HG03521 (cell line): ENCODE measurements around the gene PIGS.
"Not testable (repeated sequence)": the region's sequence is repeated elsewhere in the genome, so short reads cannot be mapped to it uniquely, and the experiment has no call there.

ENCODE experiments used
- ATAC-seq: cut with Tn5 transposase; IDR thresholded peaks from one replicate; pipeline ENCODE4 v1.9.1; 2021; ENCODE audit warnings: mild to moderate bottlenecking, moderate library complexity; ENCODE audit not compliant: unreplicated experiment

The PIGS gene

DNA sequence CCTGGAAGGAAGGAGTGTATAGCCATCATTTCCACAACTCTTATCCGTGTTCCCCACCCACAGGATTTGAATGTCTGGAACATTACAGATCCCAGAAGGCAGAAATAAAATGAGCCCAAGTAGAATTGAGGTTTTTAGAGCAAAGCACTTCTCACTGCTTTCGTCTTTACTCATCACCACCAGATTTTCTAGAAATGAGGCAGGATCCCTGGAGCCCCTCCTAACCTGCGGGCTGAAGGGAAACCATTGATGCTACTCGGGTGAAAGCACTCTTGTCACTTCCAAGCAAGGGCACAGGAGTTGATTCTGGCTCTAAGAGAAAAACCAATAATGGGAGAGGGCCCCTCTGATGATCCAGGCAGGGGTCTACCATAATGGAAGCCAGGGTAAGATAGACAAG, 8.2 kb upstream of the PIGS start:
- ATAC-seq = no peak

- no peak for ATAC-seq
Measured at GRCh38 chr17:28578246-28579195, 7.2 kb upstream of the PIGS start.

DNA sequence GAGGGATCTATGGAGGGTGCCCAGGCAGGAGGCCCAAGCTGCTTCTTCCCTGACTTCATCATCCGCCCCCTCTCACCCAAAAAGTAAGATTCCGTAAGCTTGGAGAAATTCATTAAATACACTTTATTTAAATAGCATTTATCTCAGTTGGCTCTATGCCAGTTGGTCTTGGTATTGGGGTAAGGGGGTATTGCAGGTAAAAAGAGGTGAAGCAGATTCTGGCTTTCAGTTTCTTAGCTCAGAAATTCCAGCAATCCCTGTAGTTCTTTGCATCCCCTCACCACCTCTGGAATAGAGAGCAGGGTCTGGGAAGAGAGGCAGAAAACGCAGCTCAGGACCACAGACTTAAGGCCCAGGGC, 6.1 kb upstream of the PIGS start:
- no peak for ATAC-seq

DNA sequence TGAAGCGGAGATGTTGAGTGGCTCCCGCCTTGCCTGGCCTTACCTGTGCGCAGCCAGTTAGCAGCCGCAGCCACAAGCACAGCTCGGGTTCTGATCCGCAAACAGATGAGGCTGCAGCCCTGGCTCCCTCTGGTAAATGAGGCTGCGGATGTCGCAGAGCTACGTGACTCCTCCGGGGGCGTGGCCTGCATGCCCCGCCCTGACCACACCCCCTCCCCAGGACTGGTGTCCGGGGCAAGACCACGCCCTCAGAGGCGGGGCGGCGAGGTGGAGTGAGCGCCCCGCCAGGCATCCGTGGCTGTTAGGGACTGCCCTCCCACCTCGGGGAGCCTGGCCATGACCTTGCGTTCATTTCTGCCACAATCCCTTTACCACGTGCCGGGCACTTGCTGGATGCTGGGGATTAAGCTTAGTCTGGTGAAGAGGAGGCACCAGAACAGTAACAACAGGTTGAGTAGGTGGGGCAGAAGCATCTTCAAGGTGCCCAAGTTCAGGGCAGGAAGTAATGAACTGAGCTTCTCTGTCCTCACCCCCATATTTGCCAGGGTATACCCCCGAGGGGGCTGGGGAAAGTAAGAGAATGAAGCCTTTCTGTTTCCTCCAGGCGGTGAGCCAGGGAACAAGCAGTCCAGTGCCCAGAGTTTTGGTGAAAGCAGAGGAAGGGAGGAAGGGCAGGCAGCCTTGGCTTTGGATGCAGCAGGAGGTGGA, 5.6 kb upstream of the PIGS start, which contains the start of gene ALDOC:
Gene ALDOC, minus strand, starts transcription at position 138 of the 708 bp plus-strand sequence. CDS start 1,363 bp downstream, outside the sequence.
- peak; percentile 83 for ATAC-seq

DNA sequence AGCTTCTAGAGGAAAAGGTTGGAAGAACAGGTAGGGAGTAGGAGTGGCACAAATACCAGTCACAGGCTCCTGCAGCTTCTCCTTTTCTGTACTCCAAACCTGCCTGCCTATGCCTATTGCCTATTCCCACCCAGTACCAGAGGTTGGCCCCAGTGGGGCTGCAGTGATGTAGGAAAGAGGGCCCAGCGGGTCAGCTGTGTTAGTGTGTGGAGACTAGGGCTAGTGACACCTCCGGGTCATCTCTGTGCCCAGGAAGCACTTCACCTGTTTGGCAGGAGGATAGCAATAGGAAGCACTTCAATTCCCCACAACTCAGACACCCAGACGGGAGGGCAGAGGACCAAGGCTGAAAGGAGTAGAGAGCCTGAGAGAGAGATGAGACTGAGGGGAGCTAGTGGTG, 4.7 kb upstream of the PIGS start:
- not testable (repeated sequence) for ATAC-seq

GRCh38 chr17:28575126-28575795, 3.9 kb upstream of the PIGS start:
- ATAC-seq = no peak

- ATAC-seq = no peak
Measured at GRCh38 chr17:28574526-28574925, 3.2 kb upstream of the PIGS start.

DNA sequence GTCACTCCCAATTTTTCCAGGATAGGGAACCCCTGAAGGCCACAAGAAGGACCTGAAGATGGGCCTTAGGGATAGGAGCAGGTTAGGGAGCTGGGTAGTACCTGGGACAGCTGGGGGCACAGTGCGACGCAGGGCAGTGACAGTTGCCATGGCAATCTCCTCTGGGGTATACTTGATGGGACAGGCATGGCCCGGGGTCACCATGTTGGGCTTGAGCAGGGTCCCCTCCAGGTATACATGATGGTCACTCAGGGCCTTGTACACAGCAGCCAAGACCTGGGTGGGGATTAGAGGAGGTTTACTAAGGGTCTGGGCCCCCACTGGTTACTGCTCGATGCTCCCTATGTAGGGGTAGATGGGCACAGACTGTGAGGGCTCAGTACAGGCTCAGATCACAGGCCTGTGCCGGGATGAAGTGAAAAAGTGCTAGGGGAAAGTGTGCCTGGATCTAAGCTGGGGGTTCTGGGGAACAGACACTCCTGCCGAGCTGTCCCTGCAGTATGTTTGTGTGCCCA, 2.7 kb upstream of the PIGS start:
- no peak for ATAC-seq

DNA sequence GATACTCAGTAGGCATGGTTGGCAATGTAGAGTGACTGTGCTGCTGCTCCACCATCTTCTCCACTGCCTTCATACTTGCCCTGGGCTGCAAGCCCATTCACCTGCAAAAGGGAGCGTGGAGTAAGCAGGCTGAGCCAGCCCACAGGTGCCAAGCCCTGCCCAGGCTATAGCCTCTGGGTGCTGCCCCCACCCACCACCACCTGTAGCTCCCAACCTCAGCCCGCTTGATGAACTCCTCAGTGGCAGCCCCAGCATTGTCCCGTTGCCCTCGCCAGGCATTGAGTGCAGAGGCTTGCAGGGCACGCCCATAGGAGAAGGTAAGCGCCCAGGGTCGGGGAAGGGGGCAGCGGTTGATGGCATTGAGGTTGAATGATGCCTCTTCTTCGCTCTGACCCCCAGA, 2.2 kb upstream of the PIGS start:
- no peak for ATAC-seq

DNA sequence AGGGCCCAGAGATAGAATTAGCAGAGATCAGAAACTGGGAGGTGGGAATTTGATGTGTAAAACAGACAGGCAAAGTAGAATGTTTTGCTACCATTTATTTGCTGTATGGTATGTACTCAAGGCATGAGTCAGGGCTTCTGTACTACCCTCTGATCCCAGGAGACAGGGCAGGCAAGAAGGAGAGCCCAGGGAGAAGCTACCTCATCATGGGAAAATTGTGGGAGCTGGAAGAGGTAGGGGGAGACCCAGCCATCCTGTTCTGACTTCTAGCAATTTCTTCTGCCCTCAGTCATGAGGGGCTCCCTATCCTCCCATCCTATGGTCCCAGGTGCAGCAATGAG, 1.7 kb upstream of the PIGS start:
- no peak for ATAC-seq

DNA sequence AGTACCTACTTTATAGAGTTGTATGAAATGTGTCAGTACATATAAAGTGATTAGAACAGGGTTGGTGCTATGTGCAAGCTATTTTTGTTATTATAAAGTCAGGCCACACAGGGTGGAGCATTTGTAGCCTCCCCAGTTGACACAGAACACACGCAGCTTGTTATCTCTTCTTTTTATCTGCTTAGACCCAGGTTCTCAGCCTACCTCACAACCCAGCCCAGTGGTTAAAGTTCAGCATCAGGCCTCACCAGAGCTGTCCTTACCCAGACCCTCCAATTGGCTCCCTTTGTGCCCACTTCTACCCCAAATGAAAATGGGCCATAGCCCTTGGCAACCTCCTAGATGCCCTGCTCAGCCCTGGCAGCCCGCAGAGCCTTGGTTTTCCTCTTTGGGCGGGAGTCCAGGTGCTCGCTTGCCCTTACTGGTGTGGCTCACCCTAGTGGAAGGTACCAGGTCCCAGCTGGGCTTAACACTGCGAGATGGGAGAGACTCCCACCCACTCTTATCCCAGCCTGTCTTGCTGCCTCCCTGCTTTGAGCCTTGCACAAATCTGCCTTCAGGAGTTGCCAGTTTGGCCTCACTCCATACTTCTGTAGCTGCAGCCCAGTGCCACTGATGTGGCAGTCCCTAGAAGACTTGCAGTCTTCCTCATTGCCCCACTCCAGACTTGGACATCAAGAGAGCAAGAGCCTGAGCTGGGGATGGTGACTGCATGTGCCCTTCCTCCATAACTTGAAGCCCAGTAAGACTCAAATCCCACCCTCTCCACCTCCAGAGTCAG, 1.1 kb upstream of the PIGS start:
- no peak for ATAC-seq

GRCh38 chr17:28570716-28571360, 486 bp downstream of the PIGS start:
- peak; percentile 28 for ATAC-seq

DNA sequence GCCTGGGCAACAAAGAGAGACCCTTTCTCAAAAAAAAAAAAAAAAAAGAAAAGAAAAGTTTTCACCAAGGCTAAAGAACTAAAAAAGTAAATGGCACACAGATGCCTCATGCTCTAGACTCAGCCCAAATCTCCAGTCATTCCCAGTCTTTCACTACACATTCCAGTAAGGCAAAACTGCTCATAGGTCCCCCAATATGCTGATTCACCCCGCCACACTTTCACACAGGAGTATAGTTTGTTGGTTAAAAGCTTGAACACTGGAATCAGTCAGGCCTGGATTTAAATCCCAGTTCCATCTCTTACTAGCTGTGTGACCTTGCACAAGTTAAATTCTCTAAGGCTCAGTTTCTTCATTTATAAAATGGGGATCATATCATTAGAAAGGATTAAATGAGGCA, 1.9 kb downstream of the PIGS start:
- ATAC-seq = no peak

- ATAC-seq = no peak
Measured at GRCh38 chr17:28567604-28568003, 3.7 kb downstream of the PIGS start.

- ATAC-seq = no peak
Measured at GRCh38 chr17:28563475-28563874, 7.8 kb downstream of the PIGS start.

DNA sequence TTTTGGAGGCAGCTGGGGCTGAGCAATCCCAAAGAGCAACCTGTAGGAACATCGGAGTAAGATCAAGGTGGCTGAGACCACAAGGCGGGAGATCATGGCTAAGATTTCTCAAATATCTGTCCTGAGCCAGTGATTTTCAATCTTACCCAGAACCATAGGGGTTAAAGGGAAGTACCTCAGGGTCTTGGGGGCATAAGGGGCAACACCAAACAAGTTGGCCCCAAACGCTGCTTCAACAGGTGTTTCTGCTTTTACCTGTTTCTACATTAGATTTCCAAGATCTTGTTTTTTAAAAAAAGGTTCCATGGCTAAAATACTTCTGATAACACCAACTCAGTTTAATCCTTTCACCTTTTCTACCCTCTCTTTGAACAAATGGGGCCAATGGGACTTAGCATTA, 16.3 kb downstream of the PIGS start:
- no peak for ATAC-seq

- no peak for ATAC-seq
Measured at GRCh38 chr17:28554565-28554964, 16.8 kb downstream of the PIGS start.

- ATAC-seq = no peak
Measured at GRCh38 chr17:28553000-28553505, 18.3 kb downstream of the PIGS start.

- peak; percentile 48 for ATAC-seq
Measured at GRCh38 chr17:28552176-28552999, 18.9 kb downstream of the PIGS start, which contains the start of gene UNC119. Gene UNC119 (minus strand): TSS chr17:28552624. CDS start chr17:28552557, 67 bp downstream.
